HEK293 (cell line): Measurements from ENCODE around the gene MDP1.

Experiments used
- CTCF ChIP-seq: fragments of 450-650 bp; formaldehyde crosslinking; IDR thresholded peaks from 2 replicates; pipeline ENCODE4 v1.5.1; 2016; ENCODE audit warnings: missing biosample characterization, missing genetic modification characterization
- PATZ1 ChIP-seq: fragments of 450-650 bp; formaldehyde crosslinking; IDR thresholded peaks from 2 replicates; pipeline ENCODE4 v1.5.1; 2016; ENCODE audit warnings: missing biosample characterization, missing genetic modification characterization
- REST ChIP-seq: fragments of 450-650 bp; formaldehyde crosslinking; IDR thresholded peaks from 2 replicates; pipeline ENCODE4 v1.5.1; 2016; ENCODE audit warnings: missing biosample characterization, missing genetic modification characterization
- SP2 ChIP-seq: fragments of 450-650 bp; formaldehyde crosslinking; IDR thresholded peaks from 2 replicates; pipeline ENCODE4 v1.5.1; 2016; ENCODE audit warnings: missing biosample characterization, missing genetic modification characterization
- YY1 ChIP-seq: fragments of 450-650 bp; formaldehyde crosslinking; IDR thresholded peaks from 2 replicates; pipeline ENCODE4 v1.5.1; 2018; ENCODE audit warnings: missing biosample characterization, missing genetic modification characterization
- ZBTB17 ChIP-seq: fragments of 450-650 bp; formaldehyde crosslinking; IDR thresholded peaks from 2 replicates; pipeline ENCODE4 v1.5.1; 2016; ENCODE audit warnings: missing biosample characterization, missing genetic modification characterization
- ZNF184 ChIP-seq: fragments of 450-650 bp; IDR thresholded peaks from 2 replicates; pipeline ENCODE4 v1.5.1; 2018; ENCODE audit warnings: missing biosample characterization, mild to moderate bottlenecking, missing genetic modification characterization
- ZNF449 ChIP-seq: fragments of 450-650 bp; formaldehyde crosslinking; IDR thresholded peaks from 2 replicates; pipeline ENCODE4 v1.5.1; 2017; ENCODE audit warnings: missing biosample characterization, mild to moderate bottlenecking, missing genetic modification characterization, moderate library complexity
- ZNF623 ChIP-seq: fragments of 450-650 bp; formaldehyde crosslinking; IDR thresholded peaks from 2 replicates; pipeline ENCODE4 v1.5.1; 2016; ENCODE audit warnings: missing biosample characterization, missing genetic modification characterization
- ZNF670 ChIP-seq: fragments of 450-650 bp; formaldehyde crosslinking; IDR thresholded peaks from 2 replicates; pipeline ENCODE4 v1.5.1; 2016; ENCODE audit warnings: missing biosample characterization, missing genetic modification characterization, low read depth
- ZNF707 ChIP-seq: fragments of 450-650 bp; formaldehyde crosslinking; IDR thresholded peaks from 2 replicates; pipeline ENCODE4 v1.5.1; 2016; ENCODE audit warnings: missing biosample characterization, missing genetic modification characterization
- ZNF792 ChIP-seq: fragments of 450-650 bp; formaldehyde crosslinking; IDR thresholded peaks from 2 replicates; pipeline ENCODE4 v1.5.1; 2016; ENCODE audit warnings: missing biosample characterization, missing genetic modification characterization
- TF ChIP-seq, protein P1 (sequence below): fragments of 450-650 bp; formaldehyde crosslinking; IDR thresholded peaks from 2 replicates; pipeline ENCODE4 v1.5.1; 2016; ENCODE audit warnings: missing biosample characterization, missing genetic modification characterization

GRCh38 chr14:24250354-24250753 is 34.5 kb upstream of the MDP1 start:
- TF ChIP-seq ZNF792 (tag by site-specific recombination) (no peak), ZNF670 (tag by site-specific recombination) (no peak), ZNF623 (tag by site-specific recombination) (no peak), ZNF449 (tag by site-specific recombination) (no peak), REST (tag by site-specific recombination) (no peak), ZNF184 (tag by site-specific recombination) (no peak), YY1 (tag by site-specific recombination) (no peak), CTCF (no peak), ZNF707 (tag by site-specific recombination) (no peak), PATZ1 (tag by site-specific recombination) (no peak), SP2 (no peak), ZBTB17 (no peak)
- TF ChIP-seq, protein P1, sequence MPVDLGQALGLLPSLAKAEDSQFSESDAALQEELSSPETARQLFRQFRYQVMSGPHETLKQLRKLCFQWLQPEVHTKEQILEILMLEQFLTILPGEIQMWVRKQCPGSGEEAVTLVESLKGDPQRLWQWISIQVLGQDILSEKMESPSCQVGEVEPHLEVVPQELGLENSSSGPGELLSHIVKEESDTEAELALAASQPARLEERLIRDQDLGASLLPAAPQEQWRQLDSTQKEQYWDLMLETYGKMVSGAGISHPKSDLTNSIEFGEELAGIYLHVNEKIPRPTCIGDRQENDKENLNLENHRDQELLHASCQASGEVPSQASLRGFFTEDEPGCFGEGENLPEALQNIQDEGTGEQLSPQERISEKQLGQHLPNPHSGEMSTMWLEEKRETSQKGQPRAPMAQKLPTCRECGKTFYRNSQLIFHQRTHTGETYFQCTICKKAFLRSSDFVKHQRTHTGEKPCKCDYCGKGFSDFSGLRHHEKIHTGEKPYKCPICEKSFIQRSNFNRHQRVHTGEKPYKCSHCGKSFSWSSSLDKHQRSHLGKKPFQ (tag by site-specific recombination) = no peak
